Measurements from ENCODE around the gene ARPC4. TPM values are rescaled to one million over a fixed set of nuclear protein-coding genes. Genes with fewer than 3 reads are reported as not detected.

The ARPC4 gene
- total RNA-seq, 1 experiment from 2014 or later: 143 TPM

- TF ChIP-seq ATF2 (CRISPR knock-in tag; IDR thresholded peaks at IDR 0.05; ENCODE audit: borderline replicate concordance, low read depth) (no peak), NFYB (CRISPR knock-in tag; conservative IDR thresholded peaks at IDR 0.05; ENCODE audit: low read depth) (no peak), ZNF219 (CRISPR knock-in tag; IDR thresholded peaks at IDR 0.05; ENCODE audit: borderline replicate concordance) (no peak), SOX15 (CRISPR knock-in tag; IDR thresholded peaks at IDR 0.05) (no peak), USF2 (CRISPR knock-in tag; IDR thresholded peaks at IDR 0.05) (no peak), MLX (CRISPR knock-in tag; IDR thresholded peaks at IDR 0.05) (no peak), E2F5 (CRISPR knock-in tag; IDR thresholded peaks at IDR 0.05) (no peak)
Observed at GRCh38 chr3:9777694-9778021, 15.2 kb upstream of the ARPC4 start (continued).

GRCh38 chr3:9778143-9779074 lies 14.5 kb upstream of the ARPC4 start:
- POLR2A ChIA-PET: no interaction called here
- Mint-ChIP-seq H3K27me3 (ENCODE audit: low read depth) (peaks cover 36% of the 10 kb centered on the region), H3K36me3 (peaks cover 23% of the 10 kb centered on the region), H3K4me1 (no peaks in the 10 kb centered on the region), H3K9me3 (no peaks in the 10 kb centered on the region), H3K4me3 (no peak overlapping the region), H3K27ac (no peak overlapping the region)
- CTCF ChIA-PET: interaction anchor here (1.3 kb wide), 1 partner anchor 29 kb away, joined by 3 read pairs; the partner anchor contains the start of gene OGG1
- DNase-seq (ENCODE audit: low spot score) (no peak), ATAC-seq (no peak)
- TF ChIP-seq GABPB1 (CRISPR knock-in tag; IDR thresholded peaks at IDR 0.05) (no peak), E2F4 (CRISPR knock-in tag; IDR thresholded peaks at IDR 0.05; ENCODE audit: borderline replicate concordance, low read depth) (no peak), CBFB (CRISPR knock-in tag; IDR thresholded peaks at IDR 0.05; ENCODE audit: low read depth) (no peak), STAT6 (CRISPR knock-in tag; conservative IDR thresholded peaks at IDR 0.05; ENCODE audit: low read depth) (no peak), ZNF512 (CRISPR knock-in tag; IDR thresholded peaks at IDR 0.05; ENCODE audit: borderline replicate concordance) (no peak), JUN (CRISPR knock-in tag; IDR thresholded peaks at IDR 0.05) (no peak), IRF2 (CRISPR knock-in tag; IDR thresholded peaks at IDR 0.05; ENCODE audit: borderline replicate concordance, low read depth) (no peak)

Data from WTC11 (cell line).